IMR-90 (cell line): ENCODE data around the gene TPP1. TPM values are rescaled to one million over a fixed set of nuclear protein-coding genes. Genes with fewer than 3 reads are reported as not detected.

ENCODE experiments used
- ATAC-seq: fragments of 200-7000 bp; cut with Tn5 transposase; 2 replicates; pipeline ENCODE4 v1.9.1; 2020; ENCODE audit warnings: low read depth, mild to moderate bottlenecking, moderate library complexity
- BruUV-seq: library from RNA; stranded (reverse); fragments of 400-500 nt; replicated peaks from 2 replicates; lab custom pipeline; 2021; lab: Mats Ljungman, UMichigan
- CTCF ChIA-PET: fragments of 300-600 bp; formaldehyde crosslinking; extraction: SDS; loops from one replicate; lab custom pipeline; 2021; ENCODE audit warnings: antibody characterized with exemption; lab: Yijun Ruan, JAX
- POLR2A ChIA-PET: fragments of 300-600 bp; sonication (Branson Sonifier 250); formaldehyde crosslinking; loops from one replicate; lab custom pipeline; 2022; ENCODE audit warnings: antibody characterized with exemption; ENCODE audit not compliant: unreplicated experiment; lab: Charles Lee
- DNase-seq: peaks from one replicate; pipeline ENCODE4 v3.0.0; 2013
- H2AFZ ChIP-seq: replicated peaks from 2 replicates; pipeline ENCODE3; 2013; ENCODE audit warnings: low read length, mild to moderate bottlenecking; ENCODE audit not compliant: poor library complexity
- H2AK5ac ChIP-seq: 2 replicates; pipeline ENCODE4 v1.6.1; 2013; ENCODE audit warnings: low read depth, low read length, inconsistent platforms
- H2AK9ac ChIP-seq: replicated peaks from 2 replicates; pipeline ENCODE3; 2013; ENCODE audit warnings: mild to moderate bottlenecking, low read depth, low read length, moderate library complexity; ENCODE audit not compliant: poor library complexity
- H2BK120ac ChIP-seq: 2 replicates; pipeline ENCODE4 v1.6.1; 2013; ENCODE audit warnings: low read depth, low read length, inconsistent platforms
- H2BK15ac ChIP-seq: 3 replicates; pipeline ENCODE4 v1.6.1; 2013; ENCODE audit warnings: low read depth, low read length, inconsistent platforms
- H2BK20ac ChIP-seq: 2 replicates; pipeline ENCODE4 v1.6.1; 2013; ENCODE audit warnings: low read depth, mild to moderate bottlenecking, inconsistent platforms, low read length, moderate library complexity
- H2BK5ac ChIP-seq: 2 replicates; pipeline ENCODE4 v1.6.1; 2013; ENCODE audit warnings: mild to moderate bottlenecking, low read depth, low read length, inconsistent platforms; ENCODE audit not compliant: poor library complexity, severe bottlenecking
- H3K14ac ChIP-seq: replicated peaks from 2 replicates; pipeline ENCODE4 v1.6.1; 2013; ENCODE audit warnings: low read depth, low read length, inconsistent platforms
- H3K18ac ChIP-seq: 2 replicates; pipeline ENCODE4 v1.6.1; 2013; ENCODE audit warnings: low read depth, low read length, control low read depth
- H3K23ac ChIP-seq: 2 replicates; pipeline ENCODE4 v1.6.1; 2013; ENCODE audit warnings: low read depth, low read length, inconsistent platforms
- H3K27ac ChIP-seq: 2 replicates; pipeline ENCODE4 v1.5.1; 2013; ENCODE audit warnings: mild to moderate bottlenecking, control low read depth, low read length; ENCODE audit not compliant: insufficient read depth
- H3K27me3 ChIP-seq: 2 replicates; pipeline ENCODE4 v1.6.1; 2013; ENCODE audit warnings: low read length; ENCODE audit not compliant: control insufficient read depth, insufficient read depth
- H3K36me3 ChIP-seq: 2 replicates; pipeline ENCODE4 v1.6.1; 2013; ENCODE audit warnings: low read length, mixed read lengths; ENCODE audit not compliant: control insufficient read depth, insufficient read depth
- H3K4ac ChIP-seq: 2 replicates; pipeline ENCODE4 v1.6.1; 2013; ENCODE audit warnings: low read depth, low read length, inconsistent platforms
- H3K4me1 ChIP-seq: 2 replicates; pipeline ENCODE4 v1.6.1; 2013; ENCODE audit warnings: low read length, mixed read lengths; ENCODE audit not compliant: control insufficient read depth, insufficient read depth
- H3K4me2 ChIP-seq: 2 replicates; pipeline ENCODE4 v1.6.1; 2013; ENCODE audit warnings: low read depth, mild to moderate bottlenecking, control low read depth, low read length, moderate library complexity
- H3K4me3 ChIP-seq: 2 replicates; pipeline ENCODE4 v1.5.1; 2013; ENCODE audit warnings: low read depth, mild to moderate bottlenecking, control low read depth, low read length, moderate library complexity; ENCODE audit not compliant: insufficient read depth
- H3K56ac ChIP-seq: 2 replicates; pipeline ENCODE4 v1.6.1; 2013; ENCODE audit warnings: low read length, inconsistent platforms; ENCODE audit not compliant: insufficient read depth; ENCODE audit errors: extremely low read depth
- H3K79me1 ChIP-seq, 2 experiments: 2 replicates each; pipeline ENCODE4 v1.6.1; 2013; ENCODE audit warnings: low read length in 2 of 2, inconsistent platforms in 1 of 2, low read depth in 1 of 2
- H3K9ac ChIP-seq: 2 replicates; pipeline ENCODE4 v1.6.1; 2013; ENCODE audit warnings: low read depth, low read length, control low read depth
- H3K9me1 ChIP-seq: 2 replicates; pipeline ENCODE4 v1.6.1; 2013; ENCODE audit warnings: low read length, inconsistent platforms; ENCODE audit not compliant: insufficient read depth
- H3K9me3 ChIP-seq: 2 replicates; pipeline ENCODE4 v1.6.1; 2013; ENCODE audit warnings: low read length; ENCODE audit not compliant: control insufficient read depth, insufficient read depth
- H4K20me1 ChIP-seq: 2 replicates; pipeline ENCODE4 v1.6.1; 2013; ENCODE audit warnings: low read length, inconsistent platforms; ENCODE audit not compliant: insufficient read depth
- H4K5ac ChIP-seq: 2 replicates; pipeline ENCODE4 v1.6.1; 2013; ENCODE audit warnings: mild to moderate bottlenecking, low read depth, low read length, control low read depth
- H4K8ac ChIP-seq, 2 experiments: 2 replicates each; pipeline ENCODE4 v1.6.1; 2013; ENCODE audit warnings: low read depth in 2 of 2, low read length in 2 of 2, control low read depth in 1 of 2, inconsistent platforms in 1 of 2
- H4K91ac ChIP-seq: 2 replicates; pipeline ENCODE4 v1.6.1; 2013; ENCODE audit warnings: low read depth, low read length, inconsistent platforms; ENCODE audit not compliant: insufficient read depth
- POLR2A ChIP-seq: IDR thresholded peaks from 2 replicates; pipeline ENCODE4 v1.6.1; 2012; ENCODE audit warnings: mild to moderate bottlenecking, low read depth, low read length
- RFX5 ChIP-seq: IDR thresholded peaks from 2 replicates; pipeline ENCODE4 v1.8.0; 2012; ENCODE audit warnings: low read depth, mild to moderate bottlenecking, low read length, moderate library complexity
- WGBS, 2 experiments: methylation state at CpG; one replicate each; pipeline versions ENCODE4 v1.1.5 to v1.1.7; 2013; ENCODE audit warnings: missing lambda C conversion rate in 2 of 2; ENCODE audit not compliant: insufficient read length in 1 of 2; ENCODE audit errors: extremely low coverage in 2 of 2; 5-methylcytosine and 5-hydroxymethylcytosine counted together
- dilution Hi-C: fragments of 300-500 bp; cut with HindIII; formaldehyde crosslinking; loops from one replicate; pipeline ENCODE4 v1.14.3; 2018; ENCODE audit warnings: low sequenced_read_pairs; ENCODE audit not compliant: unreplicated experiment
- in situ Hi-C: fragments of 300-500 bp; cut with MboI; formaldehyde crosslinking; loops from 3 replicates; pipeline ENCODE4 v1.14.3; 2019; ENCODE audit warnings: low sequenced_read_pairs, inconsistent platforms, mixed read lengths
- intact Hi-C: fragments of 100-400 bp; cut with micrococcal nuclease; formaldehyde crosslinking; loops from 2 replicates; pipeline ENCODE4 v1.10.0; 2022
- polyA plus RNA-seq, 3 experiments: library from polyadenylated mRNA; depleted of rRNA; stranded (reverse); fragments of >200 nt; gene quantifications; 2 replicates each; pipeline ENCODE4 v1.2.3, GENCODE V29; 2012; ENCODE audit warnings: low replicate concordance in 1 of 3
- total RNA-seq: library from RNA; depleted of rRNA; stranded (reverse); fragments of >200 nt; gene quantifications from 2 replicates; pipeline ENCODE4 v1.2.3, GENCODE V29; 2012

Gene TPP1
- total and polyA plus RNA-seq, 2 of the 4 experiments (the other 2 are of a cell fraction), result 33.5 to 108 TPM

DNA sequence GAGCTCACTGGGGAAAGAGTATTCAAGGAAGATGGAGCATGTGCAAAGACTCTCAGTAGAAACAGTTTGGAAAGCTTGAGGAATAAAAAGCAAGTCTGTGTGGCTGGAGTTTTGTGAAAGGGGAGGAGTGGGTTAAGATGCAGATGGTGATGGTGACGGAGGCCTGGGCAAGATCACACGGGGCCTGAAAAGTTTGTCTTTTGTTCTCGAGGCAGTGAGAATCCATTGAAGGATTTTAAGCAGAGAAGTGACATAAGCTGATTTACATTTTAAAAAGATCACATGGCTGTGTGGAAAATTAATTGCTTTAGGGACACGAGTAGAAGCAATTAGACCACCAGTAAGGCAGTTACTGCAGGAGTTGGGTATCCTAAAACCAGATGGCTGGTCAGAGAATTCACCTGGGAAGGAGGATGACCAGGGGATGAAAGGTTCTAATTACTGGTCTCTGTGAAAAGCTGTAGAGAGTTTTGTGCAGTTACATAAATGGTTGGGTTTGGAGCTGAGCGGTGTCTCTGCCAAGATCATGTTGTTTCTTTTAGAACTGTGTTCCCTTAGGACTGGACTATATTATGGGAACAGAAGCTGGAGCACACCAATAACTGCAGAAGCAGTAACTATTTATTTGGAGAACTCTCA lies 22.9 kb downstream of the TPP1 start:
- Histone ChIP-seq H3K4ac (no peak overlapping the region), H3K4me2 (no peak overlapping the region), H3K79me1 (peaks cover 28 to 65% of the 10 kb centered on the region in 2 experiments), H2BK15ac (no peak overlapping the region), H3K56ac (no peak overlapping the region), H3K36me3 (peaks cover 51% of the 10 kb centered on the region), H3K9ac (no peak overlapping the region), H3K9me3 (no peaks in the 10 kb centered on the region), H4K91ac (no peak overlapping the region), H2AFZ (no peak overlapping the region), H3K18ac (no peak overlapping the region), H4K8ac (no peak overlapping the region), H3K14ac (no peak overlapping the region), H3K9me1 (peaks cover 7% of the 10 kb centered on the region; the same call in 1 of the 2 replicates), H4K20me1 (no peaks in the 10 kb centered on the region), H3K27me3 (no peaks in the 10 kb centered on the region), H3K4me1 (no peaks in the 10 kb centered on the region), H4K5ac (no peak overlapping the region), H2AK5ac (no peak overlapping the region), H3K4me3 (no peak overlapping the region), H3K23ac (no peak overlapping the region), H2AK9ac (no peak overlapping the region), H2BK20ac (no peak overlapping the region), H2BK120ac (no peak overlapping the region), H3K27ac (no peak overlapping the region), H2BK5ac (no peak overlapping the region)
- TF ChIP-seq POLR2A, result no peak
- TF ChIP-seq RFX5, result no peak
- in situ Hi-C loops, result no loop called here
- POLR2A ChIA-PET, result interaction anchor here (1.3 kb wide), 1 partner anchor 10 kb away, joined by 5 read pairs; no protein-coding TSS in a partner anchor
- CTCF ChIA-PET, result interaction anchor here (2.0 kb wide), 1 partner anchor 65 kb away, joined by 6 read pairs; no protein-coding TSS in a partner anchor
- no peak for DNase-seq
- ATAC-seq, result no peak
- WGBS, 2 experiments, result 60% methylated on average over 1 of the region's 5 CpGs; no CpG with 5 or more reads in 1 of the 2 experiments
- BruUV-seq, result no TSS peak
- intact Hi-C loops, result no loop called here
- dilution Hi-C loops, result no loop called here
